Renal cortical epithelial cell (primary cell): ENCODE measurements around the gene TRIP13. TPM values are rescaled to one million over a fixed set of nuclear protein-coding genes. Genes with fewer than 3 reads are reported as not detected.
"Not testable (repeated sequence)": the region's sequence is repeated elsewhere in the genome, so short reads cannot be mapped to it uniquely, and the experiment has no call there.

Experiments used
- DNase-seq: peaks from one replicate; pipeline ENCODE4 v3.0.0-alpha.2; 2011; ENCODE audit warnings: low read depth
- total RNA-seq: library from RNA; depleted of rRNA; stranded (reverse); fragments of >200 nt; gene quantifications from 2 replicates; pipeline ENCODE4 v1.2.3, GENCODE V29; 2014

TRIP13 gene, protein sequence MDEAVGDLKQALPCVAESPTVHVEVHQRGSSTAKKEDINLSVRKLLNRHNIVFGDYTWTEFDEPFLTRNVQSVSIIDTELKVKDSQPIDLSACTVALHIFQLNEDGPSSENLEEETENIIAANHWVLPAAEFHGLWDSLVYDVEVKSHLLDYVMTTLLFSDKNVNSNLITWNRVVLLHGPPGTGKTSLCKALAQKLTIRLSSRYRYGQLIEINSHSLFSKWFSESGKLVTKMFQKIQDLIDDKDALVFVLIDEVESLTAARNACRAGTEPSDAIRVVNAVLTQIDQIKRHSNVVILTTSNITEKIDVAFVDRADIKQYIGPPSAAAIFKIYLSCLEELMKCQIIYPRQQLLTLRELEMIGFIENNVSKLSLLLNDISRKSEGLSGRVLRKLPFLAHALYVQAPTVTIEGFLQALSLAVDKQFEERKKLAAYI
- total RNA-seq, result 4.3 and 32.1 TPM in 2 replicates

DNA sequence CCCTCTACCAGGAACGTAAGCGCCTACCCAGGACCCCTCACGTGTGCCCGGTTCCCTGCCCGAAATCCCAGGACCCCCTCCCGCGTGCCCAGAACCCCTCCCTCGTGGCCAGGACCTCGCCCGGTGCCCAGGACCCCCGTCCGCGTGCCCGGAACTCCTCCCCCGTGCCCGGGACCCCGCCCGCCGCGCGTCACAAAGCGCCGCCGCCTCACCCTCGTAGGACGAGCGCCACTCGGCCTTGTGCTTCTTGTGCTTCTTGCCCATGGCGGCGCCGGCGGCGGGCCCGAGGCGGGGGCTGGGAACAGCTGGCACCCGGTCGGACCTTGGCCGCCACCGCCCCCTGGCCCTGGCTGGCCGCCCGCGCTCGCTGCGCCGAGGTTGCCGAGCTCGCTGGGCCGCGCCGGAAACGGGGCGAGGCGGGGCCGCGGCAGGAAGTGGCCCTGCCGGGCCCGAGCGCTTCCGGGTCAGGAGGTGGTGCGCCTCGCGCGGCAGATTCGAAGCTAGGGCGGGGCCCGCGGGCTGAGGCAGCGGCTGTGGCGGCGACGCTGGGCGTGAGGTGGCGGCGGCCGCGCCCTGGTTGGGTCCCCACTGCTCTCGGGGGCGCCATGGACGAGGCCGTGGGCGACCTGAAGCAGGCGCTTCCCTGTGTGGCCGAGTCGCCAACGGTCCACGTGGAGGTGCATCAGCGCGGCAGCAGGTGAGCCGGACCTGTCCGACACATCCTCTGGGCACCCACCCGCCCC is at the start of gene TRIP13, which contains the start of gene BRD9:
TRIP13 (plus strand) TSS at position 491 of the 743 bp plus-strand sequence; CDS start at position 606, 115 bp downstream.
BRD9 (minus strand) TSS at position 408 of the 743 bp plus-strand sequence; CDS start at position 264, 144 bp downstream.
- peak; percentile 43 for DNase-seq

DNA sequence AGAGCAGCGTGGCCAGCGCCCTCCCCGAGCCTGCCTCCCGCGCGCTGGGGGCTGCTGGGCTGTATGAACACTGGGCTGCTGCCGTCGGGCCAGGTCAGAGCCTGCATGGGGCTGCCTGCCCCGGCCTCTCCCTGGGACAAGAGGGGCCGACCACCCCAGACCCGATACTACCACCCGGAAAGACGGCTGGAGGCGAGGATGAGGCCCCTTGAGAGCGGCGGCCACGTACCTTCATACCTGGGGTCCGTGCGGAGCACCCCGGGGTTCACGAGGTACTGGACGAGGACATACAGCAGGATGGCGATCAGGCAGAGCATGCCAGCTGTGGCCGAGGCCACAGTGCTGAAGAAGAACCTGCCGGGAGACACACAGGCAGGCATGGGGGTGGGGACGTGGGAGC is 49.3 kb upstream of the TRIP13 start:
- not testable (repeated sequence) for DNase-seq

DNA sequence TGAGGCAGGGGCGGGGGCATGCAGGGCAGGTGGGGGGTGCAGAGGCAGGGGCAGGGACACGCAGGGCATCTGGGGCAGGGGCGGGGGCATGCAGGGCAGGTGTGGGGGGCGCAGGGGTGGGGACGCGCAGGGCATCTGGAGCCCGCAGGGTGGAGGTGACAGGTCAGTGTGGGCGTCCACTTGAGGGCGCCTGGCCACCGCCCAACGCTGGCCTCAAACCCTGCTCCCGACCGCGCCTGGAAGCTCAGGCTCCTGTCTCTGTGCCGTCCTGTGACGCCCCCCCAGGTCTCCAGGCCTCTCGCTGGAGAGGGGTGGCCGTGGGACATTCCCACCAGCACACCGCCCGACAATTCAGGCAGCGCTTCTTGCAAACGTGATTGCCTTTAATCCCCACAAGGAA is 48.8 kb upstream of the TRIP13 start:
- not testable (repeated sequence) for DNase-seq

DNA sequence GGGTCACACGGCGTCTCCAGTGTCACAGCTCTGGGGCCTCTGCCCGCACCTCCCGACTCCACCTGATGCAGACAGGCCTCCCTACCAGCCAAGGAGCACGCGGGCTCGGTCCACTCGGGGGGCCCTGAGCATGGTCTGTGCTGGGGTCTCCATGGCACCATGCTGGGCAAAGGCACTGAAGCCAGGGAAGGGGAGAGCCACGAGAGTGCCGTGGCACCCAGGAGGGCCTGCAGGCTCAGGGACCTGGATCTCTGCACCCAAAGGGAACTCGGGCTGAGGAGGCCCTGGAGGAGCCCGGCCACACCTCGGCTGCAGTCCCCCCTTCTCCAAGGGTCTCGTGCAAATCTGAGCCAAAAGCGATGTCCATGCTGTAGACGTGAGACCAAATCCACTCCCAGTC is 48.3 kb upstream of the TRIP13 start:
- not testable (repeated sequence) for DNase-seq

DNA sequence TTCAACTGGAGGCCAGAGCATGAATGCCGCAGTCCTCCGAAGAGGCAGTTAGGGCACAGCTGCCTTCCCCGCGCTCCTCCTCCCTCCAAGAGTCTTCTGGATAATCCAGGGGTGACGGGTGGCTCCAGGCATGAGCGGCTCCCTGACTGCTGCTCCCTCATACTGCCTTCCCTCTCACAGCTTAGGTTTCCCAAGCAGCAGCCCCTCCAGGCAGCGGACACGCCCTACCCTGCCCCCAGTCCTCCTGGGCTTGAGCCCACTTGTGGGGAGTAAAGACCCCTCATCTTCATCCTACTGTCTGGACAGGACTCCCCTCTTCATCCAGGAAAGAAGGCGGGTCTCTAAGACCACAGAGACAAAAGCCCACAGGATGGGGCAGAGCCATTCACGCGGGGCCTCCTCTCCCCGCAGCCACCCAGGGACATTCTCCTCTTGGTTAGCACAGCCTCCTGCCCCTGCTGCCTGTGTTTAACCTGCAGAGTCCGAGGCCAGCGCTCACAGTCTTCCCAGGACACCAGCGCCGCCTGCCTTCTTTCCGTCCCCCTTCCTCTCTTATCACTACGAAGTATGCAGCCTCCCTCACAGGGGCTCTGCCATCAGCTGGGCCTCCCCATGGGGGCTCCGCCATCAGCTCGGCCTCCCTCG is 47.5 kb upstream of the TRIP13 start:
- DNase-seq, result not testable (repeated sequence)

DNA sequence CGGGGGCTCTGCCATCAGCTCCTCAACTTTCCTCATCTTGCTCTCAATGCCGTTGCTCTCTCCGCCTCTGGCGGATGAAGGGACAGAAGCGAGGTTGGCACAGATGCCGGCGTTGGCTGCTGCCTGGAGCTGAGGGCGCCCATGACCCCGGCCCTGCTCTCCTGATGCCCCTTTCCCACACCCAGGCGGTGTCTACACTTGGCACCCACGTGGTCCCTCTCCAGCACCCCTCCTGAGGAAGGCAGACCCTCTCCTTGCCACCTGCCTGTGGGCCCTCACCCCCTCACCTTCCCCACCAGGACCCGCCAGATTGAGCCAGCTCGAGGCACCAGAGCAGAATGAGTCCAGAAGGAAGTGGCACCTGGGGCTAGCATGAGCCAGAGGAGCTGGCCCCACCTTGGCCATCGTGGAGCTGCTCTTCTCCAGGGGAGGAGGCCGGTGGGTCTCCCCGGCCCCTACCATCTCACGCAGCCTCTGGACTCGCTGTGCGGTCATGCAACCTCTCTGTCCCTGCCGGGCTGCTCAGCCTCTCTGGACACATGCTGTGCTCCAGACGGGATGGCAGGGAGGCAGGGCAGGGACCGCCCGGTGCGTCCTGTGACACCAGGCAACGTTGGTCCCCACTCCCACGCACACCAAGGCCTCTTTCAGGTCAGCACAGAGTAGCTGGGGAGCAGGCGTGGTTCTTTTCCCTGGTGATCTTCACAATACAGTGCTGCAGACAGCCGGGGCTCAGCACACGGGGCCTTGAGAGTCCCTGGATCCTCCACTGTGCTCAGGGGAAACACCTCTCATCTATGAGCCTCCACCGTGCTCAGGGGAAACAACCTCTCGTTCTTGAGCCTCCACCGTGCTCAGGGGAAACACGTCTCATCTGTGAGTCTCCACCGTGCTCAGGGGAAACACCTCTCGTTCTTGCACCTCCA is 46.7 kb upstream of the TRIP13 start:
- DNase-seq, result not testable (repeated sequence)

DNA sequence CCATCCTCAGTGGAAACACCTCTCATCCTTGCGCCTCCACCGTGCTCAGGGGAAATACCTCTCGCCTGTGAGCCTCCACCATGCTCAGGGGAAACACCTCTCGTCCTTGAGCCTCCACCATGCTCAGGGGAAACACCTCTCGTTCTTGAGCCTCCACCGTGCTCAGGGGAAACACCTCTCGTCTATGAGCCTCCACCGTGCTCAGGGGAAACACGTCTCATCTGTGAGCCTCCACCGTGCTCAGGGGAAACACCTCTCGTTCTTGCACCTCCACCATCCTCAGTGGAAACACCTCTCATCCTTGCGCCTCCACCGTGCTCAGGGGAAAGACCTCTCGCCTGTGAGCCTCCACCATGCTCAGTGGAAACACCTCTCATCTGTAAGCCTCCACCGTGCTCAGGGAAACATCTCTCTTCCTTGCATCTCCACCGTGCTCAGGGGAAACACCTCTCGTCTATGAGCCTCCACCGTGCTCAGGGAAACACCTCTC is 46.0 kb upstream of the TRIP13 start:
- DNase-seq, result not testable (repeated sequence)

DNA sequence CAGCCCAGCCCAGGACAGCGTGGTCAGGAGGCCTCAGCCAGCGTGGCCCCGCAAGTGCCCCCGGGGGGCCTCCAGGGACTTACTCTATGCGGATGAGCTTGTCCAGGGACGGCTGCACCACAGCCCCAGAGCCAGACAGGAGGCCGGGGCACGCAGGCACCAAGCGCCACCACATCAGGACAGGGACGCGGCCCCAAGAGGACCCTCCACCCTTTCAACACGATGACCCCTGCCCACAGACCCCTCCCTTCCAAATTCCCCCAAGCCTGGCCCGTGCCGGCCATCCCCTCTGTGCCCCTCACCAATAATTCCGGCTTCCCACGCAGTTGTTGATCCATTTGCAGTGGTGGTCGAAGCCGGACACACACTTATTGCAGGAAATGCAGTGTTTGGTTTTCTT is 45.5 kb upstream of the TRIP13 start:
- DNase-seq, result not testable (repeated sequence)

DNA sequence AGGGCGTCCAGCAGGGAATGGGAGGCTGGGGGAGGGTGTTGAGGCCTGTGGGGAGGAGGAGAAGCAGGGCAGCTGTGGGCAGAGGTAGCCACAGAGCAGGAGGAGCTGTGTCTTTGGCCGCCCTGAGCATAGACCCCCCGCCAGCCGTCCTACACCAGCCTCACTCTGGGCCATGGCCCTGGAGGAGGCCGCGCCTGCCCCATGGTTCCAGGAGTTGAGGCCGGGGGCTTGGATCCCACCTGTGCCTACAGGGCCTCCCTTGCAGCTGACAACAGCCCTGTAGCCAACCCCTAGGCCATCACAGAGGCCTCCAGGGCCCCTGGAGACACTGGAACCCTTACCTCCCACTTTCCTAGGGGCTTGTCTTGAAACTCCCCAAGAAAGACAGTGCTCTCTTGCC is 44.9 kb upstream of the TRIP13 start:
- DNase-seq, result not testable (repeated sequence)

DNA sequence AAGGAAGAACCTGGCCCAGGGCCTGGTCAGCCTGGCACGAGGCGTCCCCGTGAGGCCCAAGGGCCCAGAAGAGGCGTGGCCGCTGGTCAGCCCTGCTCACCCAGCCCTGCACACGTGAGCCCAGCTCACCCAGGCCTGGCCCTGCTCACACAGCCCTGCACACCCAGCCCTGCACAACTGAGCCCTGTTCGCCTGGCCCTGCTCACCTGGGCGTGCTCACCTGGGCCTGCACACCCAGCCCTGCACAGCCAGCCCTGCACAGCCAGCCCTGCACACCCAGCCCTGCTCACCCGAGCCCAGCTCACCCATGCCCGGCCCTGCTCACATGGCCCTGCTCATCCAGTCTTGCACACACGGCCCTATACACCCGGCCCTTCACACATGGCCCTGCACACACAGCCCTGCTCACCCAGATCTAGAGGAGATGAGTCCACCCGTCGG is 44.0 kb upstream of the TRIP13 start:
- DNase-seq, result no peak

DNA sequence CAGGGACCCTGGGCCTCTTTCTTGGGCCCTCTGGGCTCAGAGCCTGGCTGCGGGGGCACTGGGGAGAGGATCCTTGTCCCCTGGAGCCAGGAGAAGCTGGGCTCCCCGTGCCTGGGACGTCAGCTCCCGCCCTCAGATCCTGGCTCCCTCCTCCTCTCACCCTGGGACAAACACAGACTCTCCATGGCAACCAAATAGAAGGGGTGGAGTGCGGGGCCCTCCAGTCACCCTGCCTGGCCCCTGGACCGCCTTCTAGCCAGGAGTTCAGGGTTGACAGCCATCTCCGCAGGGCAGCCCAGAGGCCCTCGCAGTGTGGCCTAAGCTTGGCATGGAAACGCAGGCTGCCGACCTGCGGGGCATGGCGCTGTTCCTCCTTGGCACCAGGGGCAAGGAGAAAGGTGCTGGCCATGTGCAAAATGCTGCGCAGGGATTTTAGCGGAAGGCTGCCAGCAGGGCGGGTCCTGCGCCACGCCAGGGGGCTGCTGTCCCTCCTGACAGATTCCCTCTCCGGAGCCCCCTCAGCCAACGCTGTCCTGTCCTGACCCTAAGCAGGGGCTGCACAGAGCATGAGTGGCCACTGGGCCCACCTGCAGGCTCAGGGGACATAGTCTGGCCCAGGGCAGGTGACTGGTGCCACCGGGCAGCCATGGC is 42.9 kb upstream of the TRIP13 start:
- DNase-seq, result no peak

DNA sequence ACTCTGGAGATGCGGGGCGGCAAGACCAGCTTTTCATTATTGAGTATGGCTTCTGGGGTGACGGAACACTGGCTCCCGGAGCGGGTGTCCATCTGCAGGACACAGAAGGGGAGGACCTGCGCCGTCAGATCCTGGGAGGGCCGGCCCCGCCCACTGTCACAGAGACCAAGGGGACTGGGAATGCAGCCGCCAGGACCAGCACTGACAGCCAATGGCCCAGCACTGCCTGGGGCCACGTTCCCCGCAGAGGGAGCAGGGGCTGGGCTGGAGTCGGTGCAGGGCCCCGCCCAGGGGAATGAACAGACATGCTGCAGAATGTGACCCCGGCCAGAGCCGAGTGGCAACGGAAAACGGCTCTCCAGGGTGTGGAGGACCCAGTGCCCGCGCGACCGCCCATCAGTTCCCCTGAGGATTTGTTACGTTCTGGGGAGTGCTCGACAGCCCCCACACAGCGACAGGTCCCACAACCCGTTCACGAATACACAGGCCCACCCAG is 42.1 kb upstream of the TRIP13 start, which contains the start of gene ZDHHC11:
ZDHHC11 (minus strand) TSS at position 476 of the 496 bp plus-strand sequence; CDS start at position 92, 384 bp downstream.
- DNase-seq, result no peak

DNA sequence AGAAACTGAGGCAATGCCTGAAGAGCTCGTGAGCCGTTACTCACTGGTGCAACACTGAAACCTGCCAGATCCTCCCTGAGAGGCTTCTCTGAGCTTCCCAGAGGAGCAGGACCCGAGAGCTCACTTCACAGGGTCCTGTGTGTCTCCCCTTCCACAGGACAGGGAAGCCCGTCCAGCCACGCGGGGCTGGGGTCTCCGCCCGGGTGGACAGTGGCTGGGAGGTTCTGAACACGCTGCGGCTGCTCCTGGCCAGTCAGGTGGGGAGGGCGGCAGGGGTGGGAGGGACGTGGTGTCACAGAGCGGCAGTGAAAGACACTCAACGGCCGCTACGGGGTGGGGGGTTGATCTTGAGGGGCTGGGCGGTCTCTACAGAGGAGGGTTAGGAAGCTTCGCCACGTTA is 41.6 kb upstream of the TRIP13 start:
- no peak for DNase-seq

DNA sequence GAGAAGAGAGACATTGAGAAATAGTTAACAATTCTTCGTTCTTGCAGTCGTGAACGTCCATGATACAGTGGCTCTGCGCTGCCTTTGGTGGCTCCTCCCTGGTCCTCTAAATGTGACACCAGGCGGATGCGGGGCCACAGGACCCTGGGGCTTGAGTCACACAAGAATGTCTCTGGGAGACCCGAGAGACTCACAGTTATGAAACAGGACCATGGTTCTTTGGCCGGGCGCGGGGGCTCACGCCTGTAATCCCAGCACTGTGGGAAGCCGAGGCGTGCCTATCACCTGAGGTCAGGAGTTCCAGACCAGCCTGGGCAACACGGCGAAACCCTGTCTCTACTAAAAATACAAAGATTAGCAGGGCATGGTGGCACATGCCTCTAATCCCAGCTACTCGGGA is 41.1 kb upstream of the TRIP13 start:
- DNase-seq, result no peak

DNA sequence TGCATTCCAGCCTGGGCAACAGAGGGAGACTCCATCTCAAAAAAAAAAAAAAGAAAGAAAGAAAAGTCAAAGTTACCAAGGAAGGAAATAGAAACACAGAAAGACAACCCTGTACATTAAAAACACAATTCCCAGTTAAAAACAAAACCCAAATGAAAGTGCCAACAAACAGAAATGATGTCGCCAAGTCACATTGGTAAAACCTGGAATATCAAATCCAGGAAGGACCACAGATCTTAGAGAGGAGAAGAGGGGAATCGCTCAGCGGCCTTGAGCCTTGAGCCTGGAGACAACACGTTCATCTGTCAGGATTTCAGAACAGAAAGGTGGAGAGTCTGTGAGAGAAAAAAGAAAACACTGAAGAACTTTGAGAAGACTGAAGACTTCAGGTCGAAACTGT is 40.7 kb upstream of the TRIP13 start:
- no peak for DNase-seq

DNA sequence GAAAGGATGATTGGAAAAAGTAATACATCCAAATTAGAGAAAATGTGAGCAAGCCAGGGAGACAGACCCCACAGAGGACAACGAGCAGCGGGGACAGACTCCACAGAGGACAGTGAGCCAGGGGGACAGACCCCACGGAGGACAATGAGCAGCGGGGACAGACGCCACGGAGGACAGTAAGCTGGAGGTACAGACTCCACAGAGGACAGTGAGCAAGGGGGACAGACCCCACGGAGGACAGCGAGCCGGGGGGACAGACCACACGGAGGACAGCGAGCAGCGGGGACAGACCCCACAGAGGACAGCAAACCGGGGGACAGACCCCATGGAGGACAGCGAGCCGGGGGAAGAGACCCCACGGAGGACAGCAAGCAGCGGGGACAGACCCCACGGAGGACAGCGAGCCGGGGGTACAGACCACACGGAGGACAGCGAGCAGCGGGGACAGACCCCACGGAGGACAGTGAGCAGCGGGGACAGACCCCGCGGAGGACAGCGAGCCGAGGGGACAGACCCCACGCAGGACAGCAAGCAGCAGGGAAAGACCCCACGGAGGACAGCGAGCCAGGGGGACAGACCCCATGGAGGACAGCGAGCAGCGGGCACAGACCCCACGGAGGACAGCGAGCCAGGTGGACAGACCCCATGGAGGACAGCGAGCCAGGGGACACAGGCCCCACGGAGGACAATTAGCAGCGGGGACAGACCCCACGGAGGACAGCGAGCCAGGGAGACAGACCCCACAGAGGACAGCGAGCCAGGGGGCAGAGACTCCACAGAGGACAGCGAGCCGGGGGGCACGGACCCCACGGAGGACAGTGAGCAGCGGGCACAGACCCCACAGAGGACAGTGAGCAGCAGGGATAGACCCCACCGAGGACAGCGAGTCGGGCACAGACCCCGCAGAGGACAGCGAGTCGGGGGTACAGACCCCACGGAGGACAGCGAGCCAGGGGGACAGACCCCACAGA is 40.0 kb upstream of the TRIP13 start:
- DNase-seq, result no peak

DNA sequence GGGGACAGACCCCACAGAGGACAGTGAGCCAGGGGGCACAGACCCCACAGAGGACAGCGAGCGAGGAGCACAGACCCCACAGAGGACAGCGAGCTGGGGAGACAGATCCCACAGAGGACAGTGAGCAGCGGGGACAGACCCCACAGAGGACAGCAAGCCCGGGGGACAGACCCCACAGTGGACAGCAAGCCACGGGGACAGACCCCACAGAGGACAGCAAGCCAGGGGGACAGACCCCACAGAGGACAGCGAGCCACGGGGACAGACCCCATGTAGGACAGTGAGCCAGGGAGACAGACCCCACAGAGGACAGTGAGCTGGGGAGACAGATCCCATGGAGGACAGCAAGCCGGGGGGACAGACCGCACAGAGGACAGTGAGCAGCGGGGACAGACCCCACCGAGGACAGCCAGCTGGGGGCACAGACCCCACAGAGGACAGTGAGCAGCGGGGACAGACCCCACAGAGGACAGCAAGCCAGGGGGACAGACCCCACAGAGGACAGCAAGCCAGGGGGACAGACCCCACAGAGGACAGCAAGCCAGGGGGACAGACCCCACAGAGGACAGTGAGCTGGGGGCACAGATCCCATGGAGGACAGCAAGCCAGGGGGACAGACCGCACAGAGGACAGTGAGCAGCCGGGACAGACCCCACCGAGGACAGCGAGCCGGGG is 39.1 kb upstream of the TRIP13 start:
- DNase-seq, result not testable (repeated sequence)

DNA sequence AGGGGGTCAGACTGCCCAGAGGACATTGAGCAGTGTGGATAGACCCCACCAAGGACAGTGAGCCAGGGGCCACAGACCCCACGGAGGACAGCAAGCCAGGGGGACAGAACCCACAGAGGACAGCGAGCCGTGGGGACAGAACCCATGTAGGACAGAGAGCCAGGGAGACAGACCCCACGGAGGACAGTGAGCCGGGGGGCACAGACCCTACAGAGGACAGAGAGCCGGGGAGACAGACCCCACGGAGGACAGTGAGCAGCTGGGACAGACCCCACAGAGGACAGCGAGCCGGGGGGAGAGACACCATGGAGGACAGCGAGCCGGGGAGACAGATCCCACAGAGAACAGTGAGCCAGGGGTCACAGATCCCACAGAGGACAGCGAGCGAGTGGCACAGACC is 38.5 kb upstream of the TRIP13 start:
- no peak for DNase-seq
